ENCODE results near the gene HSPA1B. TPM values are rescaled to one million over a fixed set of nuclear protein-coding genes. Genes with fewer than 3 reads are reported as not detected.
"Not testable (repeated sequence)": the region's sequence is repeated elsewhere in the genome, so short reads cannot be mapped to it uniquely, and the experiment has no call there.

The HSPA1B gene
- total RNA-seq, 1 experiment from 2014 or later = 85.1 TPM

DNA sequence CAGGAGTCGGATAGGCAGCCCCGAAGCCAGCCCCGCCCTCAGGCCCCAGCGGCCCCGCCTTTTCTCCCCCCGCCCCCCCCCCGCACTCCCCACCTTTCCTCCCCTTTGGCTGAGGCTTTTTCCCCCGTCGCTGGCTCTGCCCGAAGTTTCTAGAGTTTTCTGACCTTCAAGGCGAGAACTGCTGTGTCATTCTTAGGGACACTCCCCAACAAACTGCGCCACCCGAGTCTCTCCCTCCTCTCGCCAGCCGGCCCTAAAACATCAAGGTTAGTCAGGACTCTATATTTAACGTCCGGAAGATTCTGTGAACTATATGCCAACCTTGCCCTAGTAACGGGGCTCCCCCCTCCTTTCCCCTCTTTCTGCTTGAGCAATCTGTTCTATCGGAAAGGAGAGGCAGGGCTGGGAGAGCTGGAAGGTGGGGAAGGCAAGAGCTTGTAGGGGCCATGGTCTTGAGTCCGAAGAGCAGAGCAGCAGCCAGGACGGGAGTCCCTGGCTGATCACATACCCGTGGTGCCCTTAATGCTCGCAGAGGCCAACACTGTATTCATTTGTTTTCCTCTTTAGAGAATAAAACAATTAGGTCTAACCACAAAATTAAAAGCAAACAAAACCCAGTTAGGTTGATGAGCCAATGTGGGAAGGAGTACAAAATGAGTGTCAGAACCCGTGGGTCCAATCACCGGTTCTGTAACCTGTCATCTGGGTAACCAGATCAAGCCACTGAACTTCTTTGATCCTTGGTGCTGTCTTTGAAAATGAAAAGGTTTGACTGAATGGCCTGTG is 5.3 kb upstream of the HSPA1B start:
- Histone ChIP-seq H3K18ac (ENCODE audit: insufficient read length, low read depth, low read length) (no peak overlapping the region), H4K5ac (ENCODE audit: insufficient read length, low read depth, low read length) (no peak overlapping the region), H3K56ac (ENCODE audit: insufficient read length, low read depth, low read length) (no peak overlapping the region), H4K91ac (ENCODE audit: insufficient read length, low read depth, low read length) (no peak overlapping the region), H2AFZ (ENCODE audit: low read length) (no peak overlapping the region), H2BK15ac (ENCODE audit: low read depth, low read length) (no peak overlapping the region), H3K79me1 (ENCODE audit: insufficient read depth, low read depth, low read length, poor library complexity, severe bottlenecking) (no peaks in the 10 kb centered on the region), H3K9me3 (ENCODE audit: control insufficient read depth, low read depth, low read length) (no peaks in the 10 kb centered on the region), H3K23me2 (ENCODE audit: insufficient read length, low read depth, low read length, poor library complexity, severe bottlenecking) (peaks cover 20% of the 10 kb centered on the region), H2BK12ac (ENCODE audit: insufficient read length, low read depth, low read length) (no peak overlapping the region), H3K23ac (ENCODE audit: insufficient read length, low read depth, low read length) (no peak overlapping the region), H3K27ac (ENCODE audit: insufficient read length, low read depth, low read length) (peak overlapping the region; percentile 28), H3K4me2 (ENCODE audit: insufficient read depth, insufficient read length, low read length) (peak overlapping the region; percentile 83), H3T11ph (ENCODE audit: low read length) (no peak overlapping the region), H3K14ac (ENCODE audit: insufficient read depth, low read length) (peak overlapping the region; percentile 70), H3K79me2 (ENCODE audit: insufficient read depth, low read length) (no peaks in the 10 kb centered on the region), H3K4ac (ENCODE audit: low read depth, low read length) (no peak overlapping the region), H2AK5ac (ENCODE audit: insufficient read length, low read length) (no peak overlapping the region), H3K9ac (ENCODE audit: extremely low read depth, insufficient read length, low read length) (peak overlapping the region; percentile 48), H2BK20ac (ENCODE audit: low read depth, low read length, poor library complexity, severe bottlenecking) (no peak overlapping the region), H3K27me3 (ENCODE audit: insufficient read depth, low read length) (no peaks in the 10 kb centered on the region), H4K8ac (replicated peaks; ENCODE audit: insufficient read length, low read depth, low read length) (no peak overlapping the region), H4K20me1 (ENCODE audit: control insufficient read depth, insufficient read depth, insufficient read length) (no peaks in the 10 kb centered on the region), H3K4me1 (ENCODE audit: insufficient read depth, low read length) (peaks cover 5% of the 10 kb centered on the region; the same call in 1 of the 2 replicates), H2BK120ac (ENCODE audit: low read depth, low read length, poor library complexity, severe bottlenecking) (no peak overlapping the region), H2BK5ac (ENCODE audit: insufficient read length, low read length) (no peak overlapping the region)
- Mint-ChIP-seq H3K27ac (peak overlapping the region; percentile 96 to 98 (median 97)), H3K4me3 (peak overlapping the region; percentile 88 to 91), H3K9me3 (peaks cover 3 to 5% of the 10 kb centered on the region in 2 experiments), H3K27me3 (ENCODE audit: low read depth) (peaks cover 3% of the 10 kb centered on the region), H3K4me1 (peaks cover 60 to 64% of the 10 kb centered on the region in 2 experiments), H3K36me3 (ENCODE audit: insufficient read depth in 1 of 3, low read depth in 3 of 3) (peaks cover 0 to 8% (median 6%) of the 10 kb centered on the region in 3 experiments; a peak in 4 of 7 replicates)
- peak; percentile 76 for DNase-seq
- WGBS (ENCODE audit: extremely low coverage, insufficient read length, low lambda C conversion rate) = no CpG with 5 or more reads among the region's 25 CpGs
- TF ChIP-seq, protein P1, sequence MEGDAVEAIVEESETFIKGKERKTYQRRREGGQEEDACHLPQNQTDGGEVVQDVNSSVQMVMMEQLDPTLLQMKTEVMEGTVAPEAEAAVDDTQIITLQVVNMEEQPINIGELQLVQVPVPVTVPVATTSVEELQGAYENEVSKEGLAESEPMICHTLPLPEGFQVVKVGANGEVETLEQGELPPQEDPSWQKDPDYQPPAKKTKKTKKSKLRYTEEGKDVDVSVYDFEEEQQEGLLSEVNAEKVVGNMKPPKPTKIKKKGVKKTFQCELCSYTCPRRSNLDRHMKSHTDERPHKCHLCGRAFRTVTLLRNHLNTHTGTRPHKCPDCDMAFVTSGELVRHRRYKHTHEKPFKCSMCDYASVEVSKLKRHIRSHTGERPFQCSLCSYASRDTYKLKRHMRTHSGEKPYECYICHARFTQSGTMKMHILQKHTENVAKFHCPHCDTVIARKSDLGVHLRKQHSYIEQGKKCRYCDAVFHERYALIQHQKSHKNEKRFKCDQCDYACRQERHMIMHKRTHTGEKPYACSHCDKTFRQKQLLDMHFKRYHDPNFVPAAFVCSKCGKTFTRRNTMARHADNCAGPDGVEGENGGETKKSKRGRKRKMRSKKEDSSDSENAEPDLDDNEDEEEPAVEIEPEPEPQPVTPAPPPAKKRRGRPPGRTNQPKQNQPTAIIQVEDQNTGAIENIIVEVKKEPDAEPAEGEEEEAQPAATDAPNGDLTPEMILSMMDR (conservative IDR thresholded peaks at IDR 0.05) = no peak

DNA sequence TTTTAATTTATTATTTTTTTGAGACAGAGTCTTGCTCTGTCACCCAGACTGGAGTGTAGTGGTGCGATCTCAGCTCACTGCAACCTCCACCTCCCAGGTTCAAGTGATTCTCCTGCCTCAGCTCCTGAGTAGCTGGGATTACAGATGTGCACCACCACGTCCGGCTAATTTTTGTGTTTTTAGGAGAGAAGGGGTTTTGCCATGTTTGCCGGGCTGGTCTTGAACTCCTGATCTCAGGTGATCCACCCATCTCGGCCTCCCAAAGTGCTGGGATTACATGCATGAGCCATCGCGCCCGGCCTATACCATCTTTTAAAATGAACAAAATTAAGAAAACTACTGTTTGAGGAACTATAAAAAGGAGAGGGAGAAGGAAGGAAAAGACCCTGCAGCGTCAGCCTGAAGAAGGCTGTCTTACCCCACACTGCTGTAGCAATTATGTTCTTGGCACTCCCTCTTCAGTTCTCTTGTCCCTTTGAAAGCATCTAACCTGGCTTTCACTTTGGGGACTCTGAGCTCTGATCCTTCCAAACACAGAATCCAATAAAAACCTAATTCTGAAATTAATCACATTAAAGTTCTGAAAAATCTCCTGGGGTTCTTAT is 3.8 kb upstream of the HSPA1B start:
- not testable (repeated sequence) for H3K79me1 ChIP-seq (ENCODE audit: insufficient read depth, low read depth, low read length, poor library complexity, severe bottlenecking); H4K20me1 ChIP-seq (ENCODE audit: control insufficient read depth, insufficient read depth, insufficient read length); H3K27me3 Mint-ChIP-seq (ENCODE audit: low read depth); DNase-seq; H3K36me3 Mint-ChIP-seq (ENCODE audit: insufficient read depth in 1 of 3, low read depth in 3 of 3); H3K56ac ChIP-seq (ENCODE audit: insufficient read length, low read depth, low read length); H4K5ac ChIP-seq (ENCODE audit: insufficient read length, low read depth, low read length); H2BK5ac ChIP-seq (ENCODE audit: insufficient read length, low read length); H2AFZ ChIP-seq (ENCODE audit: low read length); H2BK20ac ChIP-seq (ENCODE audit: low read depth, low read length, poor library complexity, severe bottlenecking); H3K27me3 ChIP-seq (ENCODE audit: insufficient read depth, low read length); H3K9me3 Mint-ChIP-seq; H2BK12ac ChIP-seq (ENCODE audit: insufficient read length, low read depth, low read length); H3K9ac ChIP-seq (ENCODE audit: extremely low read depth, insufficient read length, low read length); H2AK5ac ChIP-seq (ENCODE audit: insufficient read length, low read length); H2BK15ac ChIP-seq (ENCODE audit: low read depth, low read length); H3K79me2 ChIP-seq (ENCODE audit: insufficient read depth, low read length); H3K4me1 ChIP-seq (ENCODE audit: insufficient read depth, low read length); H3K23ac ChIP-seq (ENCODE audit: insufficient read length, low read depth, low read length); H3K9me3 ChIP-seq (ENCODE audit: control insufficient read depth, low read depth, low read length); H3K4ac ChIP-seq (ENCODE audit: low read depth, low read length); H2BK120ac ChIP-seq (ENCODE audit: low read depth, low read length, poor library complexity, severe bottlenecking); H3T11ph ChIP-seq (ENCODE audit: low read length); H3K4me2 ChIP-seq (ENCODE audit: insufficient read depth, insufficient read length, low read length); H4K8ac ChIP-seq (replicated peaks; ENCODE audit: insufficient read length, low read depth, low read length); H3K27ac ChIP-seq (ENCODE audit: insufficient read length, low read depth, low read length); H4K91ac ChIP-seq (ENCODE audit: insufficient read length, low read depth, low read length); H3K14ac ChIP-seq (ENCODE audit: insufficient read depth, low read length); H3K18ac ChIP-seq (ENCODE audit: insufficient read length, low read depth, low read length)
- WGBS (ENCODE audit: extremely low coverage, insufficient read length, low lambda C conversion rate) = no CpG with 5 or more reads among the region's 9 CpGs
- H3K4me1 Mint-ChIP-seq = peaks cover 46 to 53% of the 10 kb centered on the region in 2 experiments
- H3K4me3 Mint-ChIP-seq = peak overlapping the region in 1 of 2 experiments; percentile 70; a peak in 3 of 5 replicates
- peaks cover 20% of the 10 kb centered on the region for H3K23me2 ChIP-seq (ENCODE audit: insufficient read length, low read depth, low read length, poor library complexity, severe bottlenecking)
- peak overlapping the region; percentile 26 to 85 (median 55); a peak in 5 of 7 replicates for H3K27ac Mint-ChIP-seq

Measured in H9 (cell line).